Caco-2 (cell line): ENCODE measurements around the gene SMC1B. TPM values are rescaled to one million over a fixed set of nuclear protein-coding genes. Genes with fewer than 3 reads are reported as not detected.

Source experiments
- BruUV-seq: library from RNA; stranded (reverse); fragments of 400-500 nt; replicated peaks from 2 replicates; lab custom pipeline; 2021; lab: Mats Ljungman, UMichigan
- CTCF ChIA-PET: fragments of 300-600 bp; sonication (Branson Sonifier 250); formaldehyde crosslinking; loops from one replicate; lab custom pipeline; 2022; ENCODE audit warnings: antibody characterized with exemption; lab: Charles Lee
- POLR2A ChIA-PET: fragments of 300-600 bp; sonication (Branson Sonifier 250); formaldehyde crosslinking; loops from one replicate; lab custom pipeline; 2022; ENCODE audit warnings: antibody characterized with exemption; lab: Charles Lee
- DNase-seq, 2 experiments: peaks; one replicate each; pipeline versions ENCODE4 v3.0.0 to v3.0.0-alpha.2; 2020 to 2022
- H3K27me3 ChIP-seq: replicated peaks from 2 replicates; pipeline ENCODE4 v1.6.0; 2011; ENCODE audit warnings: low read length; ENCODE audit not compliant: control insufficient read depth, insufficient read depth
- H3K36me3 ChIP-seq: 2 replicates; pipeline ENCODE4 v1.5.1; 2011; ENCODE audit warnings: low read length; ENCODE audit not compliant: control insufficient read depth, insufficient read depth
- H3K4me1 ChIP-seq: fragments of 250-450 bp; sonication (Bioruptor Pico); 2 replicates; pipeline ENCODE4 v1.5.1; 2020; ENCODE audit warnings: mild to moderate bottlenecking
- H3K4me3 ChIP-seq: 2 replicates; pipeline ENCODE4 v1.5.1; 2011; ENCODE audit warnings: low read depth, mild to moderate bottlenecking, control low read depth, low read length
- H3K9me3 ChIP-seq: fragments of 250-450 bp; sonication (Bioruptor Pico); 2 replicates; pipeline ENCODE4 v1.5.1; 2020; ENCODE audit warnings: mild to moderate bottlenecking, moderate library complexity
- H3K27ac Mint-ChIP-seq: one replicate; pipeline ENCODE4 v1.8.0; 2022; ENCODE audit warnings: mixed read lengths; ENCODE audit not compliant: unreplicated experiment
- H3K27me3 Mint-ChIP-seq: one replicate; pipeline ENCODE4 v1.8.0; 2022; ENCODE audit warnings: mixed read lengths; ENCODE audit not compliant: insufficient read depth, unreplicated experiment
- H3K36me3 Mint-ChIP-seq: one replicate; pipeline ENCODE4 v1.8.0; 2022; ENCODE audit warnings: mild to moderate bottlenecking, mixed read lengths; ENCODE audit not compliant: insufficient read depth, unreplicated experiment
- H3K4me1 Mint-ChIP-seq: one replicate; pipeline ENCODE4 v1.8.0; 2022; ENCODE audit warnings: low read depth, mixed read lengths; ENCODE audit not compliant: unreplicated experiment
- H3K4me3 Mint-ChIP-seq: one replicate; pipeline ENCODE4 v1.8.0; 2022; ENCODE audit warnings: mild to moderate bottlenecking, moderate library complexity, mixed read lengths; ENCODE audit not compliant: unreplicated experiment
- H3K9me3 Mint-ChIP-seq: one replicate; pipeline ENCODE4 v1.8.0; 2022; ENCODE audit warnings: mixed read lengths; ENCODE audit not compliant: unreplicated experiment
- intact Hi-C: fragments of 100-400 bp; cut with micrococcal nuclease; formaldehyde crosslinking; loops from one replicate; pipeline ENCODE4 v1.10.0; 2022; ENCODE audit not compliant: unreplicated experiment
- total RNA-seq: library from RNA; stranded (reverse); gene quantifications from 2 replicates; pipeline ENCODE4 v1.2.3, GENCODE V29; 2022
- TF ChIP-seq, protein P1 (sequence below), 2 experiments: fragments of 200-600 bp in 1 of 2; IDR thresholded peaks; 1 replicate in 1 of 2; 2 replicates in 1 of 2; pipeline versions ENCODE4 v1.5.1 to v1.8.0; 2011 to 2022; ENCODE audit warnings: antibody characterized with exemption in 1 of 2, control low read depth in 1 of 2, inconsistent platforms in 1 of 2, low read depth in 1 of 2, low read length in 1 of 2, mild to moderate bottlenecking in 1 of 2, moderate library complexity in 1 of 2; ENCODE audit not compliant: insufficient read depth in 1 of 2, severe bottlenecking in 1 of 2, unreplicated experiment in 1 of 2

The SMC1B gene
- total RNA-seq, 1 experiment from 2014 or later = 5.3 TPM

DNA sequence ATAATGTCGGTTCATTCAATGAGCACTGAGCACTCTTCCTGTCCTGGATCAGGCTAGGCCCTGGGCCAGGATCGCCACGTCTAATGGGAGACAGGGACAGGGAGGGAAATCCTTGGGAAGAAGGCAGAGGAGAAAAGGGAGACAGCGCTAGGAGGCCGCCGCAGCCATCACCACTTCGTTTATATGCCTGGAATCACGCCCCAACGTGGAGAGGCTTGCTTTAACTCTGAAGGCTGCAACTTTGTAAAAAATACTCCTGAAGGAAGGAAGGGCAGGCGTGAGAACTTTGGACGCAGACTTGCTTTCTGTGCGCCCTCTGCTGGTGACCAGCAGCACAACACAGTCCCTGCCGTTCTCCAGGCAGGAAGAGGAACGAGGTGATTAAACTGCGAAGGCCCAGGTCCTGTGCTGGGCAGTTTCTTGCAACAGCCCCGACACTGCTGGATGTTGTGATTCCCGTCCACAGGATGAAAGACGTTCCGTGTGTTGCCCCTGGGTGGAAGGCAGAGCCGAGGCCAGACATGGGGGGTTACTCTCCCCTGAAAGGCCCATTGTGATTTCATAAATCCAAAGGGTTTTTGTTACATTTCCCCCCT is 22.2 kb upstream of the SMC1B start:
- TF ChIP-seq, protein P1, sequence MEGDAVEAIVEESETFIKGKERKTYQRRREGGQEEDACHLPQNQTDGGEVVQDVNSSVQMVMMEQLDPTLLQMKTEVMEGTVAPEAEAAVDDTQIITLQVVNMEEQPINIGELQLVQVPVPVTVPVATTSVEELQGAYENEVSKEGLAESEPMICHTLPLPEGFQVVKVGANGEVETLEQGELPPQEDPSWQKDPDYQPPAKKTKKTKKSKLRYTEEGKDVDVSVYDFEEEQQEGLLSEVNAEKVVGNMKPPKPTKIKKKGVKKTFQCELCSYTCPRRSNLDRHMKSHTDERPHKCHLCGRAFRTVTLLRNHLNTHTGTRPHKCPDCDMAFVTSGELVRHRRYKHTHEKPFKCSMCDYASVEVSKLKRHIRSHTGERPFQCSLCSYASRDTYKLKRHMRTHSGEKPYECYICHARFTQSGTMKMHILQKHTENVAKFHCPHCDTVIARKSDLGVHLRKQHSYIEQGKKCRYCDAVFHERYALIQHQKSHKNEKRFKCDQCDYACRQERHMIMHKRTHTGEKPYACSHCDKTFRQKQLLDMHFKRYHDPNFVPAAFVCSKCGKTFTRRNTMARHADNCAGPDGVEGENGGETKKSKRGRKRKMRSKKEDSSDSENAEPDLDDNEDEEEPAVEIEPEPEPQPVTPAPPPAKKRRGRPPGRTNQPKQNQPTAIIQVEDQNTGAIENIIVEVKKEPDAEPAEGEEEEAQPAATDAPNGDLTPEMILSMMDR (IDR thresholded peaks at IDR 0.05; ENCODE audit: insufficient read depth in 1 of 2, low read depth in 1 of 2, low read length in 1 of 2, severe bottlenecking in 1 of 2, unreplicated experiment in 1 of 2) = peak; percentile 81 to 96
- no peaks in the 10 kb centered on the region for H3K27me3 ChIP-seq
- DNase-seq = peak; percentile 89 to 92
- Mint-ChIP-seq H3K27ac (peak overlapping the region; percentile 68), H3K4me3 (peak overlapping the region; percentile 22), H3K9me3 (no peaks in the 10 kb centered on the region), H3K36me3 (peaks cover 24% of the 10 kb centered on the region), H3K4me1 (peaks cover 13% of the 10 kb centered on the region), H3K27me3 (no peaks in the 10 kb centered on the region)
- H3K36me3 ChIP-seq = no peaks in the 10 kb centered on the region
- ChIA-PET CTCF (interaction anchor here (0.7 kb wide), 1 partner anchor 101 kb away, joined by 5 read pairs; no protein-coding TSS in a partner anchor), POLR2A (no interaction called here)
- H3K4me3 ChIP-seq = no peak overlapping the region
- intact Hi-C loops = loop anchor here (1.0 to 5.0 kb wide), 3 partner anchors 21 to 166 kb away; no protein-coding TSS in a partner anchor
- H3K4me1 ChIP-seq = peaks cover 28% of the 10 kb centered on the region
- H3K9me3 ChIP-seq = 0 out of 2 replicates have a peak, but pooled peaks cover 2% of the 10 kb centered on the region
- BruUV-seq = no TSS peak

DNA sequence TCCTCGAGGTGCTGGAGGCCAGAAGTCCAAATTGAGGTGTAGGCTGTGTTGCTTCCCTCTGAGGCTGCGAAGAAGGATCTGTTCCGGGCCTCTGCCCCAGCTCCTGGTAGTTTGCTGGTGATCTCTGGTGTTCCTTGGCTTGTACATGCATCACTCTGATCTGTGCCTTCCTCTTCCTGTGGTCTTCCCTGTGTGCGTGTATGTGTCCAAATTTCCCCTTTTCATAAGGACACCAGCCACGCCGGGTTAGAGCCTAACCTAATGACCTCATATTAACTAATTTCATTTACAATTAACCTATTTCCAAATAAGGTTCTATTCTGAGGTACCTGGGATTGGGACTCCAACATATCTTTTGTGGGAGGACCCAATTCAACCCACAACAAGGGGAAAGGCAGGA is 21.6 kb upstream of the SMC1B start:
- Mint-ChIP-seq H3K27me3 (no peaks in the 10 kb centered on the region), H3K9me3 (no peaks in the 10 kb centered on the region), H3K36me3 (peaks cover 28% of the 10 kb centered on the region), H3K4me1 (peaks cover 10% of the 10 kb centered on the region), H3K4me3 (no peak overlapping the region), H3K27ac (peak overlapping the region; percentile 68)
- no peak overlapping the region for H3K4me3 ChIP-seq
- H3K9me3 ChIP-seq = 0 out of 2 replicates have a peak, but pooled peaks cover 2% of the 10 kb centered on the region
- TF ChIP-seq, protein P1 (IDR thresholded peaks at IDR 0.05; ENCODE audit: insufficient read depth in 1 of 2, low read depth in 1 of 2, low read length in 1 of 2, severe bottlenecking in 1 of 2, unreplicated experiment in 1 of 2) = no peak
- POLR2A ChIA-PET = no interaction called here
- CTCF ChIA-PET = no interaction called here
- no peaks in the 10 kb centered on the region for H3K36me3 ChIP-seq
- DNase-seq = no peak
- H3K4me1 ChIP-seq = peaks cover 22% of the 10 kb centered on the region
- BruUV-seq = no TSS peak
- no peaks in the 10 kb centered on the region for H3K27me3 ChIP-seq
- intact Hi-C loops = loop anchor here (1.0 to 5.0 kb wide), 3 partner anchors 21 to 166 kb away; no protein-coding TSS in a partner anchor

DNA sequence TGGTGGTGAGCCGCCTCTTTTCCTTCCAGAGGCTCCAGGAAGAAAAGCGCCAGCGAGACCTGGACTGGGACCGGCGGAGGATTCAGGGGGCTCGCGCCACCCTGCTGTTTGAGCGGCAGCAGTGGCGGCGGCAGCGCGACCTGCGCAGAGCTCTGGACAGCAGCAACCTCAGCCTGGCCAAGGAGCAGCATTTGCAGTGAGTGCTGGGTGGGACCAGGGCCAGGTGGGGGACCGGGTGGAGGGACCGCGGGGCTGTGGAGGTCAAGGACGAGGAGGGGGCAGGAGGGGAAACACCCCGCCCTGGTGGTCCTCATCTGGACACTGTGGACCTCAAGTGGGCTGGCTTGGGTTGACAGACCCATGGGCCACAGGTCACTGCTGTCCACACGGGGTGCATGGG is 17.5 kb upstream of the SMC1B start:
- Mint-ChIP-seq H3K4me3 (no peak overlapping the region), H3K36me3 (peaks cover 36% of the 10 kb centered on the region), H3K27me3 (no peaks in the 10 kb centered on the region), H3K27ac (no peak overlapping the region), H3K4me1 (peaks cover 18% of the 10 kb centered on the region), H3K9me3 (peaks cover 9% of the 10 kb centered on the region)
- no TSS peak for BruUV-seq
- Histone ChIP-seq H3K9me3 (no peaks in the 10 kb centered on the region), H3K4me3 (no peak overlapping the region), H3K36me3 (0 out of 2 replicates have a peak, but pooled peaks cover 1% of the 10 kb centered on the region), H3K4me1 (peaks cover 10% of the 10 kb centered on the region), H3K27me3 (no peaks in the 10 kb centered on the region)
- POLR2A ChIA-PET = interaction anchor here (1.6 kb wide), 1 partner anchor 17 kb away, joined by 7 read pairs; the partner anchor contains the start of genes RIBC2 and SMC1B
- CTCF ChIA-PET = no interaction called here
- TF ChIP-seq, protein P1 (IDR thresholded peaks at IDR 0.05; ENCODE audit: insufficient read depth in 1 of 2, low read depth in 1 of 2, low read length in 1 of 2, severe bottlenecking in 1 of 2, unreplicated experiment in 1 of 2) = no peak
- intact Hi-C loops = no loop called here
- peak in 1 of 2 experiments; percentile 9 for DNase-seq
